HG03457 (cell line): ENCODE results near the gene GRB2.
"Not testable (repeated sequence)": the region's sequence is repeated elsewhere in the genome, so short reads cannot be mapped to it uniquely, and the experiment has no call there.

Source experiments
- ATAC-seq: cut with Tn5 transposase; IDR thresholded peaks from one replicate; pipeline ENCODE4 v1.9.1; 2021; ENCODE audit warnings: moderate number of reproducible peaks; ENCODE audit not compliant: unreplicated experiment

The GRB2 gene

GRCh38 chr17:75288770-75289114 is 116.7 kb downstream of the GRB2 start:
- peak; percentile 3 for ATAC-seq

GRCh38 chr17:75288359-75288758 is 117.1 kb downstream of the GRB2 start:
- no peak for ATAC-seq

- no peak for ATAC-seq
Measured at GRCh38 chr17:75287221-75287620, 118.3 kb downstream of the GRB2 start.

- no peak for ATAC-seq
Measured at GRCh38 chr17:75285123-75285522, 120.4 kb downstream of the GRB2 start.

GRCh38 chr17:75280189-75280588 is 125.3 kb downstream of the GRB2 start:
- not testable (repeated sequence) for ATAC-seq

- ATAC-seq = no peak
Measured at GRCh38 chr17:75277664-75278071, 127.8 kb downstream of the GRB2 start.

- ATAC-seq = no peak
Measured at GRCh38 chr17:75273977-75274708, 131.3 kb downstream of the GRB2 start.

GRCh38 chr17:75272848-75273184 is 132.7 kb downstream of the GRB2 start:
- no peak for ATAC-seq

- no peak for ATAC-seq
Measured at GRCh38 chr17:75271955-75272847, 133.3 kb downstream of the GRB2 start.

- peak; percentile 53 for ATAC-seq
Measured at GRCh38 chr17:75271233-75271954, 134.1 kb downstream of the GRB2 start.

- ATAC-seq = no peak
Measured at GRCh38 chr17:75270966-75271232, 134.6 kb downstream of the GRB2 start, which contains the start of gene MIF4GD. MIF4GD (minus strand) TSS chr17:75271231; CDS start chr17:75270195, 1,036 bp downstream.

- no peak for ATAC-seq
Measured at GRCh38 chr17:75270218-75270965, 135.1 kb downstream of the GRB2 start.

GRCh38 chr17:75269844-75270217 is 135.6 kb downstream of the GRB2 start:
- ATAC-seq = no peak
